ENCODE data around the gene MSL3B.
"Not testable (repeated sequence)": the region's sequence is repeated elsewhere in the genome, so short reads cannot be mapped to it uniquely, and the experiment has no call there.

The MSL3B gene

GRCh38 chr2:233901884-233902283, 33.7 kb upstream of the MSL3B start:
- Histone ChIP-seq H2AFZ (no peak overlapping the region), H4K20me1 (ENCODE audit: insufficient read depth) (no peaks in the 10 kb centered on the region), H3K27me3 (ENCODE audit: insufficient read depth, low read depth) (peaks cover 85% of the 10 kb centered on the region), H3K9me3 (ENCODE audit: insufficient read depth, low read depth) (no peaks in the 10 kb centered on the region), H3K9me2 (ENCODE audit: insufficient read depth) (no peaks in the 10 kb centered on the region; the same call in 1 of the 2 replicates), H3K4me2 (no peak overlapping the region), H3K4me1 (replicated peaks; ENCODE audit: insufficient read depth) (no peaks in the 10 kb centered on the region), H3K79me2 (ENCODE audit: low read depth) (no peaks in the 10 kb centered on the region), H3F3A (ENCODE audit: insufficient read depth, low read depth) (no peaks in the 10 kb centered on the region), H3K4me3 (no peak overlapping the region), H3K36me3 (ENCODE audit: low read depth) (no peaks in the 10 kb centered on the region), H3K27ac (no peak overlapping the region)
- ChIA-PET CTCF (no interaction called here), POLR2A (ENCODE audit: unreplicated experiment) (no interaction called here)
- DNase-seq = no peak
- intact Hi-C loops (cut with micrococcal nuclease; ENCODE audit: unreplicated experiment) = no loop called here
- TF ChIP-seq CTCF (conservative IDR thresholded peaks at IDR 0.05) = no peak
- TF ChIP-seq EZH2 (IDR thresholded peaks at IDR 0.05; ENCODE audit: low read depth) = no peak
- BruUV-seq (replicated peaks) = no TSS peak

GRCh38 chr2:233901367-233901766, 33.2 kb upstream of the MSL3B start:
- Histone ChIP-seq H3K4me3 (no peak overlapping the region), H3K4me1 (replicated peaks; ENCODE audit: insufficient read depth) (no peaks in the 10 kb centered on the region), H3K36me3 (ENCODE audit: low read depth) (no peaks in the 10 kb centered on the region), H3K27me3 (ENCODE audit: insufficient read depth, low read depth) (peaks cover 81% of the 10 kb centered on the region), H2AFZ (no peak overlapping the region), H3K9me2 (ENCODE audit: insufficient read depth) (no peaks in the 10 kb centered on the region; the same call in 1 of the 2 replicates), H3K4me2 (no peak overlapping the region), H3K27ac (no peak overlapping the region), H3F3A (ENCODE audit: insufficient read depth, low read depth) (no peaks in the 10 kb centered on the region), H3K79me2 (ENCODE audit: low read depth) (no peaks in the 10 kb centered on the region), H4K20me1 (ENCODE audit: insufficient read depth) (no peaks in the 10 kb centered on the region), H3K9me3 (ENCODE audit: insufficient read depth, low read depth) (no peaks in the 10 kb centered on the region)
- intact Hi-C loops (cut with micrococcal nuclease; ENCODE audit: unreplicated experiment) = no loop called here
- CTCF ChIA-PET = no interaction called here
- no TSS peak for BruUV-seq (replicated peaks)
- POLR2A ChIA-PET (ENCODE audit: unreplicated experiment) = no interaction called here
- DNase-seq = no peak
- TF ChIP-seq CTCF (conservative IDR thresholded peaks at IDR 0.05) (no peak), EZH2 (IDR thresholded peaks at IDR 0.05; ENCODE audit: low read depth) (no peak)

GRCh38 chr2:233896253-233896652, 28.1 kb upstream of the MSL3B start:
- peaks cover 30% of the 10 kb centered on the region for H3K27me3 ChIP-seq (ENCODE audit: insufficient read depth, low read depth)
- H3K4me1 ChIP-seq (replicated peaks; ENCODE audit: insufficient read depth); H3K9me2 ChIP-seq (ENCODE audit: insufficient read depth); H3F3A ChIP-seq (ENCODE audit: insufficient read depth, low read depth); H3K79me2 ChIP-seq (ENCODE audit: low read depth); H3K4me3 ChIP-seq; H3K36me3 ChIP-seq (ENCODE audit: low read depth); intact Hi-C loops (cut with micrococcal nuclease; ENCODE audit: unreplicated experiment); POLR2A ChIA-PET (ENCODE audit: unreplicated experiment); H3K4me2 ChIP-seq; BruUV-seq (replicated peaks); H3K9me3 ChIP-seq (ENCODE audit: insufficient read depth, low read depth); H3K27ac ChIP-seq; H2AFZ ChIP-seq; CTCF ChIA-PET; H4K20me1 ChIP-seq (ENCODE audit: insufficient read depth); DNase-seq: not testable (repeated sequence)

GRCh38 chr2:233892793-233893192, 24.6 kb upstream of the MSL3B start:
- H3K4me3 ChIP-seq = no peak overlapping the region
- H3K4me1 ChIP-seq (replicated peaks; ENCODE audit: insufficient read depth) = no peaks in the 10 kb centered on the region
- ChIA-PET POLR2A (ENCODE audit: unreplicated experiment) (interaction anchor here (0.6 to 0.7 kb wide), 2 partner anchors 1076 to 1497 kb away, joined by 3 read pairs; no protein-coding TSS in a partner anchor), CTCF (no interaction called here)
- no peak overlapping the region for H3K4me2 ChIP-seq
- H3K27me3 ChIP-seq (ENCODE audit: insufficient read depth, low read depth) = peaks cover 7% of the 10 kb centered on the region; the same call in 1 of the 2 replicates
- intact Hi-C loops (cut with micrococcal nuclease; ENCODE audit: unreplicated experiment) = no loop called here
- no peaks in the 10 kb centered on the region for H3K79me2 ChIP-seq (ENCODE audit: low read depth)
- no peak overlapping the region for H3K27ac ChIP-seq
- H3F3A ChIP-seq (ENCODE audit: insufficient read depth, low read depth) = no peaks in the 10 kb centered on the region
- no peaks in the 10 kb centered on the region for H3K9me3 ChIP-seq (ENCODE audit: insufficient read depth, low read depth)
- H3K36me3 ChIP-seq (ENCODE audit: low read depth) = no peaks in the 10 kb centered on the region
- no TSS peak for BruUV-seq (replicated peaks)
- TF ChIP-seq EZH2 (IDR thresholded peaks at IDR 0.05; ENCODE audit: low read depth) = no peak
- no peak for TF ChIP-seq CTCF (conservative IDR thresholded peaks at IDR 0.05)
- no peak overlapping the region for H2AFZ ChIP-seq
- DNase-seq = peak in 1 of 2 experiments; percentile 27
- H4K20me1 ChIP-seq (ENCODE audit: insufficient read depth) = no peaks in the 10 kb centered on the region
- H3K9me2 ChIP-seq (ENCODE audit: insufficient read depth) = no peaks in the 10 kb centered on the region; the same call in none of the 2 replicates

Measured in PC-9 (cell line).